ENCODE data around the gene TTC38. TPM values are rescaled to one million over a fixed set of nuclear protein-coding genes. Genes with fewer than 3 reads are reported as not detected.
A peak's percentile ranks its signal among the peaks of the same experiment; 100 is the strongest.

The TTC38 gene
- total RNA-seq, 1 donor from 2014 or later, result 26.3 TPM

DNA sequence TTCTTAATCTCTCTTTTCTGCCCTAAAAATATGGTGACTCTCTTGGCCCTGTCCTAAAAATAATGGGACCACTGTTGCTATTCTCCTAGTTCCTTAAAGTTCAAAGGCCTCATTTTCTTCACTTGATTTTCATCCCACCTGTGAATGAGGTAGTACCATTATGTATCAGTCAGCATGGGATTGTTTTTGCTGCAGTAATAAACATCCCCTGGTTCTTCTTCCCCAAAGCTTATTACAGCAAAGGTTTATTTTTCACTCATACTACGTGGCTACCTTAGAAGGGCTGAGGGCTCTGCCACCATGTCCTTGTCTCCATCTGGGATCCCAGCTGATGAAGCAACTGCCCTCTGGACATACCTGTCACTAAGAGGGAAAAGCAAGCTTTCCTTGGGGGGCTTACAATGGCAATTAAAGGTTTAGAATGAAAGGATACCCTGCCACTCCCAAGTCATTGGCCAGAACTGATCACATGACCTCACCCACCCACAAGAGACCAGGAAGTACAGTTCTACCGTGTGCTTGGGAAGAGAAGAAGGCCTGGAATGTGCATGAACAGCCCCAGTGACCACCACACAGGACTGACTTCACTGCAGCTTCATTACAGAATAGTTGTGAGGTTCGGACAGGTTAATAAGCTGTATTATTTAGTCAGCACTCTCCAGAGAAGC, 7.8 kb downstream of the TTC38 start:
- no peak for DNase-seq
- no peak for TF ChIP-seq CTCF (IDR thresholded peaks at IDR 0.05)
- H3K36me3 ChIP-seq, result peaks cover 85% of the 10 kb centered on the region
- no peaks in the 10 kb centered on the region for H3K27me3 ChIP-seq
- no peak overlapping the region for H3K27ac ChIP-seq
- peak; percentile 49 for ATAC-seq
- no peaks in the 10 kb centered on the region for H3K4me1 ChIP-seq
- intact Hi-C loops (cut with DNase I), result no loop called here
- no peak overlapping the region for H3K4me3 ChIP-seq
- no peaks in the 10 kb centered on the region for H3K9me3 ChIP-seq

- TF ChIP-seq CTCF (IDR thresholded peaks at IDR 0.05), result no peak
- H3K27me3 ChIP-seq, result no peaks in the 10 kb centered on the region
- H3K9me3 ChIP-seq, result no peaks in the 10 kb centered on the region
- ATAC-seq, result no peak
- intact Hi-C loops (cut with DNase I), result no loop called here
- H3K27ac ChIP-seq, result no peak overlapping the region
- DNase-seq, result no peak
- peaks cover 95% of the 10 kb centered on the region for H3K36me3 ChIP-seq
- no peaks in the 10 kb centered on the region for H3K4me1 ChIP-seq
- no peak overlapping the region for H3K4me3 ChIP-seq
Measured at GRCh38 chr22:46276563-46276962, 8.8 kb downstream of the TTC38 start.

GRCh38 chr22:46278656-46279645, 11.1 kb downstream of the TTC38 start:
- Histone ChIP-seq H3K27ac (no peak overlapping the region), H3K4me1 (no peaks in the 10 kb centered on the region), H3K9me3 (no peaks in the 10 kb centered on the region), H3K27me3 (no peaks in the 10 kb centered on the region), H3K36me3 (peaks cover 94% of the 10 kb centered on the region), H3K4me3 (no peak overlapping the region)
- intact Hi-C loops (cut with DNase I), result no loop called here
- no peak for DNase-seq
- no peak for TF ChIP-seq CTCF (IDR thresholded peaks at IDR 0.05)
- no peak for ATAC-seq

DNA sequence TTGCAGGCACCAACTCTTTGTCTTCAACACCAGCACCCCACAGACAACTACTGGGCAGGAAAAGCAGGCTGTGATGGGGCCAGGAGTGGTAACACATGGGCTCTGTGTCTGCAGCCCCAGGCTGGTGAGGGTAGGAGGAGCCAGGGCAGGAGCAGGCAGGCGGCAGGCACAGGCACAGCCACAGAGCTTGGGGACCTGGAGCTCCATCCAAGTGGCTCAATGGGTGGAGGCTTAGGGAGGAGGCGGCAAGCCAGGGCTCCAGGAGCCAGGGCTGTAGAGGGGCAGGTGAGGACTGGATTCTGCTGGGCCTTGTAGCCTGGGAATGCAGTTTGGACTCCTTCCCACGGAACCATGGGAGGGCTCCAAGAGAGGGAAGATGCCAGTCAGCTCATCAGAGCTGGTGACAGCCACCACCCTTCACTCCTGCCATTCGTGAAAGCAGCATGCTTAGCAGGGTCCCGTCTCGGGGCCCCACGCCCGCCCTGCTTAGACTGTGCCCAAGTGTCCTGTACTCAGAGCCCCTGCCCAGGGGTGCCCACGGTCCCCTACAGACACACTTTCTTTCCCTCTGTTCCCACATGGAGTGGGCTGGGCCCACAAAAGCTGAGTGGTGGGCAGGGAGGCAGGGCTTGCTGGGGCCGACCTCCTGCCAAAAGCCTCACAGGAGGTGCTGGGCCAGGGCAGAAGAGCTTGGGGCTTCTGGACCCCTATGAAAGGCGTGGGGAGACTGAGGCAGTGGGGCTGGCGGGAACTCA, 12.4 kb downstream of the TTC38 start:
- intact Hi-C loops (cut with DNase I), result no loop called here
- Histone ChIP-seq H3K4me3 (no peak overlapping the region), H3K27me3 (no peaks in the 10 kb centered on the region), H3K4me1 (no peaks in the 10 kb centered on the region), H3K27ac (no peak overlapping the region), H3K9me3 (no peaks in the 10 kb centered on the region), H3K36me3 (peaks cover 94% of the 10 kb centered on the region)
- ATAC-seq, result no peak
- no peak for DNase-seq
- no peak for TF ChIP-seq CTCF (IDR thresholded peaks at IDR 0.05)

GRCh38 chr22:46280999-46281623, 13.3 kb downstream of the TTC38 start:
- H3K4me3 ChIP-seq, result no peak overlapping the region
- no peaks in the 10 kb centered on the region for H3K4me1 ChIP-seq
- no peaks in the 10 kb centered on the region for H3K9me3 ChIP-seq
- ATAC-seq, result peak; percentile 61
- H3K36me3 ChIP-seq, result peaks cover 91% of the 10 kb centered on the region
- H3K27me3 ChIP-seq, result no peaks in the 10 kb centered on the region
- DNase-seq, result peak; percentile 63
- no peak for TF ChIP-seq CTCF (IDR thresholded peaks at IDR 0.05)
- intact Hi-C loops (cut with DNase I), result no loop called here
- no peak overlapping the region for H3K27ac ChIP-seq

Measured in upper lobe of right lung (tissue), 1 donor.